ENCODE results near the gene LAMA1.

Gene LAMA1

GRCh38 chr18:6983366-6983765 is 134.2 kb downstream of the LAMA1 start:
- DNase-seq, result no peak

GRCh38 chr18:6982398-6982797 is 135.2 kb downstream of the LAMA1 start:
- no peak for DNase-seq

- no peak for DNase-seq
Measured at GRCh38 chr18:6980363-6980762, 137.2 kb downstream of the LAMA1 start.

- no peak for DNase-seq
Measured at GRCh38 chr18:6979954-6980353, 137.6 kb downstream of the LAMA1 start.

GRCh38 chr18:6976935-6977334 is 140.7 kb downstream of the LAMA1 start:
- DNase-seq, result no peak

- DNase-seq, result no peak
Measured at GRCh38 chr18:6975084-6975483, 142.5 kb downstream of the LAMA1 start.

- no peak for DNase-seq
Measured at GRCh38 chr18:6971823-6972478, 145.6 kb downstream of the LAMA1 start.

- no peak for DNase-seq
Measured at GRCh38 chr18:6963452-6964097, 154.0 kb downstream of the LAMA1 start.

GRCh38 chr18:6962571-6963451 is 154.8 kb downstream of the LAMA1 start:
- no peak for DNase-seq

GRCh38 chr18:6961331-6961730 is 156.3 kb downstream of the LAMA1 start:
- no peak for DNase-seq

- no peak for DNase-seq
Measured at GRCh38 chr18:6960656-6961055, 156.9 kb downstream of the LAMA1 start.

- DNase-seq, result no peak
Measured at GRCh38 chr18:6960124-6960523, 157.5 kb downstream of the LAMA1 start.

- DNase-seq, result no peak
Measured at GRCh38 chr18:6959110-6959509, 158.5 kb downstream of the LAMA1 start.

GRCh38 chr18:6956999-6957398 is 160.6 kb downstream of the LAMA1 start:
- no peak for DNase-seq

GRCh38 chr18:6956495-6956894 is 161.1 kb downstream of the LAMA1 start:
- DNase-seq, result no peak

- DNase-seq, result no peak
Measured at GRCh38 chr18:6955304-6955703, 162.3 kb downstream of the LAMA1 start.

GRCh38 chr18:6954501-6954900 is 163.1 kb downstream of the LAMA1 start:
- DNase-seq, result no peak

GRCh38 chr18:6951336-6952090 is 166.1 kb downstream of the LAMA1 start:
- no peak for DNase-seq

- DNase-seq, result no peak
Measured at GRCh38 chr18:6950641-6951040, 167.0 kb downstream of the LAMA1 start.

GRCh38 chr18:6949800-6950586 is 167.6 kb downstream of the LAMA1 start:
- no peak for DNase-seq

GRCh38 chr18:6948281-6949055 is 169.1 kb downstream of the LAMA1 start:
- no peak for DNase-seq

Data from NCI-H2171 treated with DMSO at 0.1 percent for 48 hours (cell line).